GM12891 (cell line): Measurements from ENCODE around the gene C16orf92.

Experiments
- POLR2A ChIP-seq: IDR thresholded peaks from 2 replicates; pipeline ENCODE4 v1.6.1; 2011; ENCODE audit warnings: low read depth, low read length, control low read depth
- POLR2AphosphoS5 ChIP-seq: IDR thresholded peaks from 2 replicates; pipeline ENCODE4 v1.6.1; 2011; ENCODE audit warnings: low read depth, low read length, control low read depth
- SPI1 ChIP-seq: IDR thresholded peaks from 2 replicates; pipeline ENCODE4 v1.6.1; 2011; ENCODE audit warnings: low read depth, low read length, control low read depth
- TAF1 ChIP-seq: IDR thresholded peaks from 2 replicates; pipeline ENCODE4 v1.6.1; 2011; ENCODE audit warnings: low read depth, low read length, control low read depth

GRCh38 chr16:30041841-30042240, 18.8 kb downstream of the C16orf92 start:
- TF ChIP-seq POLR2A (no peak), SPI1 (no peak), POLR2AphosphoS5 (no peak), TAF1 (no peak)
